ENCODE measurements around the gene CFAP107.
"Not testable (repeated sequence)": the region's sequence is repeated elsewhere in the genome, so short reads cannot be mapped to it uniquely, and the experiment has no call there.

The CFAP107 gene

GRCh38 chr1:12775443-12775842 lies 29.4 kb downstream of the CFAP107 start:
- H3K4me1 ChIP-seq (ENCODE audit: low read length), result no peaks in the 10 kb centered on the region
- H3K4me3 ChIP-seq (ENCODE audit: low read length), result no peak overlapping the region
- H3K9ac ChIP-seq (ENCODE audit: low read length), result no peak overlapping the region
- H3K4me2 ChIP-seq (ENCODE audit: low read length), result no peak overlapping the region
- TF ChIP-seq EZH2phosphoT487 (IDR thresholded peaks at IDR 0.05; ENCODE audit: low read depth), result no peak
- no peak for TF ChIP-seq CTCF (IDR thresholded peaks at IDR 0.05; ENCODE audit: low read depth, low read length)
- H3K79me2 ChIP-seq (ENCODE audit: low read length), result no peaks in the 10 kb centered on the region
- H3K27me3 ChIP-seq (ENCODE audit: low read depth, low read length), result no peaks in the 10 kb centered on the region
- no peaks in the 10 kb centered on the region for H3K36me3 ChIP-seq (replicated peaks; ENCODE audit: low read depth, low read length)
- no peak overlapping the region for H3K27ac ChIP-seq (ENCODE audit: low read length)
- H4K20me1 ChIP-seq (ENCODE audit: insufficient read depth, low read length), result no peaks in the 10 kb centered on the region
- no peak overlapping the region for H2AFZ ChIP-seq (ENCODE audit: low read depth, low read length)
- H3K9me3 ChIP-seq (ENCODE audit: insufficient read depth, low read length), result no peaks in the 10 kb centered on the region

- Histone ChIP-seq H3K4me2 (ENCODE audit: low read length) (no peak overlapping the region), H3K9ac (ENCODE audit: low read length) (no peak overlapping the region), H2AFZ (ENCODE audit: low read depth, low read length) (no peak overlapping the region), H3K27me3 (ENCODE audit: low read depth, low read length) (no peaks in the 10 kb centered on the region), H3K4me1 (ENCODE audit: low read length) (no peaks in the 10 kb centered on the region), H3K9me3 (ENCODE audit: insufficient read depth, low read length) (no peaks in the 10 kb centered on the region), H3K27ac (ENCODE audit: low read length) (no peak overlapping the region), H4K20me1 (ENCODE audit: insufficient read depth, low read length) (no peaks in the 10 kb centered on the region), H3K79me2 (ENCODE audit: low read length) (no peaks in the 10 kb centered on the region), H3K36me3 (replicated peaks; ENCODE audit: low read depth, low read length) (no peaks in the 10 kb centered on the region), H3K4me3 (ENCODE audit: low read length) (no peak overlapping the region)
- no peak for TF ChIP-seq CTCF (IDR thresholded peaks at IDR 0.05; ENCODE audit: low read depth, low read length)
- no peak for TF ChIP-seq EZH2phosphoT487 (IDR thresholded peaks at IDR 0.05; ENCODE audit: low read depth)
Measured at GRCh38 chr1:12776801-12777557, 31.0 kb downstream of the CFAP107 start.

- Histone ChIP-seq H3K4me1 (ENCODE audit: low read length) (no peaks in the 10 kb centered on the region), H3K4me2 (ENCODE audit: low read length) (no peak overlapping the region), H3K27ac (ENCODE audit: low read length) (no peak overlapping the region), H3K9me3 (ENCODE audit: insufficient read depth, low read length) (no peaks in the 10 kb centered on the region), H3K4me3 (ENCODE audit: low read length) (no peak overlapping the region), H4K20me1 (ENCODE audit: insufficient read depth, low read length) (no peaks in the 10 kb centered on the region), H3K79me2 (ENCODE audit: low read length) (no peaks in the 10 kb centered on the region), H3K36me3 (replicated peaks; ENCODE audit: low read depth, low read length) (no peaks in the 10 kb centered on the region), H3K27me3 (ENCODE audit: low read depth, low read length) (no peaks in the 10 kb centered on the region), H2AFZ (ENCODE audit: low read depth, low read length) (no peak overlapping the region), H3K9ac (ENCODE audit: low read length) (no peak overlapping the region)
- no peak for TF ChIP-seq CTCF (IDR thresholded peaks at IDR 0.05; ENCODE audit: low read depth, low read length)
- no peak for TF ChIP-seq EZH2phosphoT487 (IDR thresholded peaks at IDR 0.05; ENCODE audit: low read depth)
Measured at GRCh38 chr1:12778061-12778460, 32.1 kb downstream of the CFAP107 start.

- TF ChIP-seq CTCF (IDR thresholded peaks at IDR 0.05; ENCODE audit: low read depth, low read length), result no peak
- TF ChIP-seq EZH2phosphoT487 (IDR thresholded peaks at IDR 0.05; ENCODE audit: low read depth), result no peak
Measured at GRCh38 chr1:12778907-12779306, 32.9 kb downstream of the CFAP107 start.

GRCh38 chr1:12781488-12781887 lies 35.5 kb downstream of the CFAP107 start:
- H3K4me2 ChIP-seq (ENCODE audit: low read length); H3K9me3 ChIP-seq (ENCODE audit: insufficient read depth, low read length); H3K4me1 ChIP-seq (ENCODE audit: low read length); H4K20me1 ChIP-seq (ENCODE audit: insufficient read depth, low read length); H3K36me3 ChIP-seq (replicated peaks; ENCODE audit: low read depth, low read length); H3K79me2 ChIP-seq (ENCODE audit: low read length); H3K27ac ChIP-seq (ENCODE audit: low read length); H3K27me3 ChIP-seq (ENCODE audit: low read depth, low read length); H3K4me3 ChIP-seq (ENCODE audit: low read length); H2AFZ ChIP-seq (ENCODE audit: low read depth, low read length); H3K9ac ChIP-seq (ENCODE audit: low read length): not testable (repeated sequence)

More at GRCh38 chr1:12778907-12779306, 32.9 kb downstream of the CFAP107 start:
- no peak overlapping the region for H3K27ac ChIP-seq (ENCODE audit: low read length)
- H3K4me2 ChIP-seq (ENCODE audit: low read length), result no peak overlapping the region
- H4K20me1 ChIP-seq (ENCODE audit: insufficient read depth, low read length), result no peaks in the 10 kb centered on the region
- H3K9me3 ChIP-seq (ENCODE audit: insufficient read depth, low read length), result no peaks in the 10 kb centered on the region
- H3K27me3 ChIP-seq (ENCODE audit: low read depth, low read length), result no peaks in the 10 kb centered on the region
- H3K36me3 ChIP-seq (replicated peaks; ENCODE audit: low read depth, low read length), result no peaks in the 10 kb centered on the region
- H3K4me1 ChIP-seq (ENCODE audit: low read length), result no peaks in the 10 kb centered on the region
- no peak overlapping the region for H2AFZ ChIP-seq (ENCODE audit: low read depth, low read length)
- H3K4me3 ChIP-seq (ENCODE audit: low read length), result no peak overlapping the region
- H3K9ac ChIP-seq (ENCODE audit: low read length), result no peak overlapping the region
- no peaks in the 10 kb centered on the region for H3K79me2 ChIP-seq (ENCODE audit: low read length)

- not testable (repeated sequence) for H4K20me1 ChIP-seq (ENCODE audit: insufficient read depth, low read length); H3K27ac ChIP-seq (ENCODE audit: low read length); H2AFZ ChIP-seq (ENCODE audit: low read depth, low read length); H3K4me3 ChIP-seq (ENCODE audit: low read length); H3K27me3 ChIP-seq (ENCODE audit: low read depth, low read length); H3K36me3 ChIP-seq (replicated peaks; ENCODE audit: low read depth, low read length); H3K9ac ChIP-seq (ENCODE audit: low read length); H3K4me1 ChIP-seq (ENCODE audit: low read length); H3K9me3 ChIP-seq (ENCODE audit: insufficient read depth, low read length); H3K79me2 ChIP-seq (ENCODE audit: low read length); H3K4me2 ChIP-seq (ENCODE audit: low read length)
Measured at GRCh38 chr1:12783783-12784182, 37.8 kb downstream of the CFAP107 start.
